ENCODE measurements around the gene CIB2.

GRCh38 chr15:78171864-78172472 is 40.7 kb upstream of the CIB2 start:
- TF ChIP-seq, protein P1, sequence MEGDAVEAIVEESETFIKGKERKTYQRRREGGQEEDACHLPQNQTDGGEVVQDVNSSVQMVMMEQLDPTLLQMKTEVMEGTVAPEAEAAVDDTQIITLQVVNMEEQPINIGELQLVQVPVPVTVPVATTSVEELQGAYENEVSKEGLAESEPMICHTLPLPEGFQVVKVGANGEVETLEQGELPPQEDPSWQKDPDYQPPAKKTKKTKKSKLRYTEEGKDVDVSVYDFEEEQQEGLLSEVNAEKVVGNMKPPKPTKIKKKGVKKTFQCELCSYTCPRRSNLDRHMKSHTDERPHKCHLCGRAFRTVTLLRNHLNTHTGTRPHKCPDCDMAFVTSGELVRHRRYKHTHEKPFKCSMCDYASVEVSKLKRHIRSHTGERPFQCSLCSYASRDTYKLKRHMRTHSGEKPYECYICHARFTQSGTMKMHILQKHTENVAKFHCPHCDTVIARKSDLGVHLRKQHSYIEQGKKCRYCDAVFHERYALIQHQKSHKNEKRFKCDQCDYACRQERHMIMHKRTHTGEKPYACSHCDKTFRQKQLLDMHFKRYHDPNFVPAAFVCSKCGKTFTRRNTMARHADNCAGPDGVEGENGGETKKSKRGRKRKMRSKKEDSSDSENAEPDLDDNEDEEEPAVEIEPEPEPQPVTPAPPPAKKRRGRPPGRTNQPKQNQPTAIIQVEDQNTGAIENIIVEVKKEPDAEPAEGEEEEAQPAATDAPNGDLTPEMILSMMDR (IDR thresholded peaks at IDR 0.05): no peak
- TF ChIP-seq EZH2 (IDR thresholded peaks at IDR 0.05; ENCODE audit: borderline replicate concordance, insufficient read depth, low read depth, low read length, poor library complexity, severe bottlenecking): no peak
